Stimulated activated CD8-positive, alpha-beta memory T cell treated with anti-CD3 and anti-CD28 coated beads, Interleukin-12 subunit alpha, Interleukin-12 subunit beta, amount 100 ng/mL, for 24 hours (primary cell): ENCODE measurements around the gene GGTLC2.
"Not testable (repeated sequence)": the region's sequence is repeated elsewhere in the genome, so short reads cannot be mapped to it uniquely, and the experiment has no call there.

Experiments
- DNase-seq: peaks from one replicate; pipeline ENCODE4 v3.0.0-alpha.2; 2020; ENCODE audit errors: extremely low read depth

The GGTLC2 gene

GRCh38 chr22:22638313-22638712 is 6.1 kb upstream of the GGTLC2 start:
- DNase-seq: not testable (repeated sequence)

- DNase-seq: not testable (repeated sequence)
These were observed 2.2 kb upstream of the GGTLC2 start for GRCh38 chr22:22642255-22642654.

GRCh38 chr22:22645969-22646368 is 1.6 kb downstream of the GGTLC2 start:
- DNase-seq: not testable (repeated sequence)

- not testable (repeated sequence) for DNase-seq
These were observed 3.5 kb downstream of the GGTLC2 start for GRCh38 chr22:22647952-22648351.

- not testable (repeated sequence) for DNase-seq
These were observed 4.6 kb downstream of the GGTLC2 start for GRCh38 chr22:22648863-22649536.

GRCh38 chr22:22649761-22650160 is 5.3 kb downstream of the GGTLC2 start:
- DNase-seq: not testable (repeated sequence)

- not testable (repeated sequence) for DNase-seq
These were observed 6.0 kb downstream of the GGTLC2 start for GRCh38 chr22:22650398-22650797.

- DNase-seq: not testable (repeated sequence)
These were observed 6.5 kb downstream of the GGTLC2 start for GRCh38 chr22:22650803-22651515.

- not testable (repeated sequence) for DNase-seq
These were observed 7.2 kb downstream of the GGTLC2 start for GRCh38 chr22:22651593-22651992.

- DNase-seq: not testable (repeated sequence)
These were observed 7.7 kb downstream of the GGTLC2 start for GRCh38 chr22:22652102-22652501.

- not testable (repeated sequence) for DNase-seq
These were observed 8.2 kb downstream of the GGTLC2 start for GRCh38 chr22:22652573-22652972.

GRCh38 chr22:22653677-22654381 is 9.4 kb downstream of the GGTLC2 start:
- not testable (repeated sequence) for DNase-seq

GRCh38 chr22:22655452-22656290 is 11.3 kb downstream of the GGTLC2 start:
- no peak for DNase-seq

- DNase-seq: no peak
These were observed 13.3 kb downstream of the GGTLC2 start for GRCh38 chr22:22657712-22658111.

GRCh38 chr22:22661275-22661674 is 16.9 kb downstream of the GGTLC2 start:
- DNase-seq: no peak

- no peak for DNase-seq
These were observed 17.7 kb downstream of the GGTLC2 start for GRCh38 chr22:22662095-22662494.

- DNase-seq: no peak
These were observed 19.7 kb downstream of the GGTLC2 start for GRCh38 chr22:22663861-22664800.

- no peak for DNase-seq
These were observed 22.1 kb downstream of the GGTLC2 start for GRCh38 chr22:22666307-22667091.

- no peak for DNase-seq
These were observed 23.8 kb downstream of the GGTLC2 start for GRCh38 chr22:22667966-22668880.
